GM12801 (cell line): ENCODE data around the gene KCTD17.

Source experiments
- CTCF ChIP-seq: IDR thresholded peaks from one replicate; pipeline ENCODE4 v1.5.1; 2011; ENCODE audit warnings: control low read depth; ENCODE audit not compliant: insufficient read length; ENCODE audit errors: extremely low read depth

The KCTD17 gene

GRCh38 chr22:37072673-37073072, 21.1 kb downstream of the KCTD17 start:
- no peak for TF ChIP-seq CTCF

GRCh38 chr22:37074537-37074936, 23.0 kb downstream of the KCTD17 start:
- no peak for TF ChIP-seq CTCF

- no peak for TF ChIP-seq CTCF
These were observed 23.5 kb downstream of the KCTD17 start for GRCh38 chr22:37075046-37075445.

GRCh38 chr22:37075822-37076433, 24.4 kb downstream of the KCTD17 start:
- TF ChIP-seq CTCF, result no peak

- TF ChIP-seq CTCF, result no peak
These were observed 26.4 kb downstream of the KCTD17 start for GRCh38 chr22:37077802-37078448.

- no peak for TF ChIP-seq CTCF
These were observed 27.6 kb downstream of the KCTD17 start for GRCh38 chr22:37079158-37079557.

- no peak for TF ChIP-seq CTCF
These were observed 28.2 kb downstream of the KCTD17 start for GRCh38 chr22:37079668-37080171.
